Renal cortex interstitium (tissue), 11 donors: Measurements from ENCODE around the gene CREB5. TPM values are rescaled to one million over a fixed set of nuclear protein-coding genes. Genes with fewer than 3 reads are reported as not detected.
"Not testable (repeated sequence)": the region's sequence is repeated elsewhere in the genome, so short reads cannot be mapped to it uniquely, and the experiment has no call there.

Experiments
- DNase-seq, 11 donors: peaks; one replicate each; pipeline ENCODE4 v3.0.0-alpha.2; 2013; ENCODE audit warnings: low read depth in 9 of 11, low spot score in 4 of 11; ENCODE audit errors: extremely low read depth in 1 of 11
- polyA plus RNA-seq, 3 donors: library from polyadenylated mRNA; unstranded; fragments of 120-200 nt; gene quantifications; one replicate each; pipeline ENCODE4 v1.2.1, GENCODE V29; 2013; ENCODE audit not compliant: insufficient read length in 3 of 3

CREB5 gene
- polyA plus RNA-seq, 3 donors = 10.3 to 15.8 (median 11.9) TPM

DNA sequence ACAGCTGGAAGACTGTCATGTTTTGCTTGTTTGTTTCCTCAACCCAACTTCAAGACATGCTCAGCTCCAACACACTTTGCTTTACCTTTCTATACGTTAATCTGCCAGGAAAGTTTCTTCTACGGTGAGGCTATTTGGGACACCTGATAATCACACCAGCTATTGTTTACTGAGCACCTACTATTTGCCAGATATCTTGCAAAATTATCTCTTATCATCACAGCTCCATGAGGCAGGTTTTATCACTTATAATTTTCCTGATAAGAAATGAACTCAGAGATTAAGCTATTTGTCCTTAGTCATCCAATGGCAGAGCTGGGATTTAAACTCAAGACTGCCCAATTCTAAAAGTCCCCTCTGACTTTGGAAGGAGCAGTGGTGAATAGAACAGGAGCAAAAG is 117.4 kb downstream of the CREB5 start:
- DNase-seq = no peak

DNA sequence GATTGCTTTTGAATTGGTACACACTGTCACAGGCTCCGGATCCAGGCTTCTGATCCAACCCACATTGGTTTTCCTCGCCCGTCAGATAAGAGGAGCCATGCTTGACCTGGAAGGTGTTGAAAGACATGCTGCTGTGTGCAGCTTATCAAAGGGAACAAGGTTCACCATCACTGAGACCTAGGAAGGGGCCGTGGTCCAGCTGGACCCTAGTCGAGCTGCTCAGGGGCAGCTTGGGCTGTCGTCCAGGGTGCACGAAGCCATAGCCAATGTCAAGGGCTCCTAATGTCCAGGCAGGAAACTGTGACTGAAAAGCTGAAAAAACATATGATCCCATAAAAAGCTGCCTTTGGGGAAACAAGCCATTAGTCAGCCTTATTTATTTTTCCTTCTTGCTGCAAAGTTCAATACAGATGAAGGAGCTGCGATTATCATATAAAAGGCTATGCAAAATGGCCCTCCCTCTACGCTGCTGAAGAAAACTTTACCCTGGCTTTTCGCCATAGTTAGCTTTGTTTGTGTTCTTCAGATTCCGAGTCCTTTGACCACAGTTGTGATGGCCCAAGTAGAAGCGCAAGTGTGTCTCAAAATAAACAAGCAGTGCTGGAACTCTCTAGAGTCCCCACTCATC is 118.0 kb downstream of the CREB5 start:
- DNase-seq = peak in 10 of 11 donors; percentile 23 to 66 (median 44)

DNA sequence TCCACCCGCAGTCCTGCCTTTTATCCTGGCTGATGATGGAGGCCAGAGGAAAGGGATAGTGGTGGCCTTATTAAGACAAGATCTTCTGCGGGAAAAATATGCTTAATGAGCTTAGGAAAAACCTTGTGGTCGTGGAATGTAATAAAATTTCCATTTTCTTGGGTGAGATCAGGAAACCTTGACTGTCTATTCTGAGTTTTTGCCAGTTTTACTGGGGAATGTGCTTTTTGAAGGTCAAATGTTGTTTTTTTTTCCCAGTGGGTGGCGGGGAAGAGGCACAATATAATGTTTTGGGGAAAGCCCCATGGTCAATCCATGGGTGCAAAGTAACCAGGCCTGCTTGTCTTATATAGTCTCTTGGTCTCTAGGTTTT is 118.5 kb downstream of the CREB5 start:
- no peak for DNase-seq

DNA sequence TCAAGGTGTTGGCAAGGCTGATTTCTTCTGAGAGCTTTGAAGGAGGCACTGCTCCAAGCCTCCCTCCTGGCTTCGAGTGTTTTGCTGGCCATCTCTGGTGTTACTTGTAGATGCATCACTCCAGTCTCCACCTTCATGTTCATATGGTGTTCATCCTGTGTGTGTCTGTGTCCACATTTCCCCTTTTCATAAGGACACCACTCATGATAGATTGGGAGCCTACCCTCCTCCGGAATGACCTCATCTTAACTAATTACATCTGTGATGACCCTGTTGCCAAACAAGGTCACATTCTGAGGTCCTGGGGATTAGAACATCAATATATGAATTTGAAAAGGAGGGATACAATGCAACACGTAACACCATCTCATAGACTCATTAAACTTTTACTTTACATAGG is 119.0 kb downstream of the CREB5 start:
- no peak for DNase-seq

DNA sequence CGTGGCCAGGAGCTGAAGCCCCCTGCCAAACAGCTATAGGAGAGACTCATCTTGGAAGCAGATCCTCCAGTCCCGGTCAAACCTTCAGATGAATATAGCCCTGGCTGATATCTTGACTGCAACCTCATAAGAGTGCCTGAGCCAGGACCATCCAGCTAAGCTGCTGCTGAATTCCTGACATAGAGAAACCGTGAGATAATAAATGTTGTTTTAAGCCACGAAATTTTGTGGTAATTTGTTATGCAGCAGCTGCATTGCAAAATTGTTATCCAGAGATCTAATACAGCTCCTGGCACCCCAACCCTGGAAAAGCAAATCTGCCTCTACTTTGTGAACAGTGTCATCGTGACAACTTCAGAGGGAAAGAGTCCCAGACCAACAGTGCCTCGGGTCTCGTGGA is 119.9 kb downstream of the CREB5 start:
- no peak for DNase-seq

DNA sequence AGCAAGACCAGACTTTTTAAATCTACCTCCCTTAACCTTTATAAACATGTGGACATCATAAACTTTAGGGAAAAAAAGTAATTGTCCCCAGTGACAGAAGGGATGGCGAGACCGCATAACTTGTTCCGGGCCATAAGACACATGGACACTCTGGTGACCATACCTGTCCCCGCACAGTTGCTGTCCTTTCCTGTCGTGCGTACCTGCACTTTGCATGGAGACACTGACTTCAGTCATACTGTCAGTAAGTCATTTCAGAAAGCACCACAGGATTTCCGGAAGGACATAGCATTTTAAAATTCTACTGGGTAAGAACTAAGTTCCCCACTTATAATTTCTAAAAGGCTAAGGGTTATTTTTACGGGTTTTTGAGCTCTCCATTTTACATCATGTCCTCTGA is 120.9 kb downstream of the CREB5 start:
- DNase-seq = no peak

DNA sequence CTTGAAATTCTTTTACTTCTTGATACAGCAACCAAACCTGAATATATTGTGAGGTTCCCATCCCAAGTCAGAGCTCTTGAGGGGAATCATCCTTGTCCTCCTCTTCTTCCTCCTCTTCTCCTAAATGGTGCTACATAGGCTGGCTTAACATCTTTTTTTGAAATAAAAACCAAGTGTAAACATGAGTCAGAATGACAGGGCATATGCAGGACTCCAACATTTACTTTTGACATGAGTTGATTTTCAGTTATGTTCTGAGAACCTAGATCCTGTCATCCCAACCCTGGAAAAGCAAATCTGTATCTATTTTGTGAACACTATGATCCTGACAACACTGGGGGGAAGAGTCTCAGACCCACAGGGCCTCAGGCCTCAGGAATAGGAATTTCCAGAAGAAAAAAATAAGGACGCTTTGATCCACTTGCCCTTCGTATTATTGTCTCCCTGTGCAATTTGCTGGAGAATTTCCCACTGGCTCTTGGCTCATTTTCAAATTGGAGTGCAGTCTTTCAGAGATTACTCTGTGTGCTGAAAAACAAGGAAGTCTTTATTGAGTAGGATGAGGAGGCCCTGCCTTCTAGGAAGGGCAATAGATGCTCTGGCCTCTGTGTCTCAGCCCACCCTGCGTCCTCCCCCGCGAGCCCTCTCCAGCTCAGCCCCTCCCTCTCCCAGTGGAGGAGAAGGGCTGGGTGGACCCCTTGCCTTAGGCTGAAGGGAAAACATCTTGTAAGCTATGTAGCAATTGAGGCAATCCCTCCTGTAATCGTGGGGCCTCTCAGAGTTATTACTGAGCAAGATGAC is 121.6 kb downstream of the CREB5 start:
- DNase-seq = no peak

DNA sequence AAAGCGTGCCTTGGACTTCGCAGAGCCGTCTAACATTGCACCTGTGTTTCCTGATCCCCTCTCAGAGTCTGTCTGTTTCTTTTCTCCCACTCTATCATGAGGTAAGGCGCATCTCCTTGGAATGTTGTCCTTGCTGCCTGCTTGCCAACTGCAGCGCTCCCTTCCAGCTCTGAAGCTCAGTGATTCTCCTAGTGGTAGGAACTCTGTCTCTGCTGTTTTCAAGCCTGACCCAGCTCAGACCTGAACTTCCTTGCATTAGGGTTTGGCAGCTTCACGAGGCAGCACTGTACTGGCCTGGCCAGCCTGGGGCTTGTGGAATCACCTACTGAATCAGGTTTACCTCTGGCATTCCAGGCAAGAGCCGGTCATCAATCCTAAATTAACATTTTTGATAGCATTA is 123.9 kb downstream of the CREB5 start:
- no peak for DNase-seq

DNA sequence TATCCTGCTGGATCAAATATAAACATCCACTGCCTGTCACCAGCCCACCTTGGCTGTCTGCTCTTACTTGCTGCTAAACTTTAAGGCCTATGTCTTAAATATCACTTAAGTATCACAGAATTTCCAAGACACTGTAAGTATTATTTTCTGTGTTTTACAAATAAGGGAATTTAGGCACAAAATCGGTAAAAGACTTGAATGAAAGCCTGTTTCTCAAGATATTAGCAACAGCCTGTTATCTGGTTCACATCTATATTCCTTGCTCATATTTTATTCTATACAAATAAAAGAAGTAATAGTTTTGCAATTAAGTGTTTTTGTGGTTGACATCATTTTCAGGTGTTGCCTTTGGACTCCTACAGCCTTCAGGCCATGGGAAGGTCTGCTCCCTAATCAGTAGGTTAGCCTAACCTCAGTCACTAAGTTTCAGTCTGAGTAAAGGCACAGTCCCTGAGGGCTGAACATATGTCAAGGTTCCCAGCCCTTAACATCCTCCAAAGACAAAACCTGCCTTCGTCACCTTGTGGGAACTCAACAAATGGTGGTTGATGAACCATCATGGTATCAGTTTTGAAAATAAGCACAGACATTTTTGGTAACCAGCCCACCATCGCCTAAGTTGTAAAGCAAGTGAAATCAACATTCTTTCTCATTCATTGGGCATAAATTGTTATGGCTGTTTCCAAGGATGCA is 127.1 kb downstream of the CREB5 start:
- DNase-seq = no peak

DNA sequence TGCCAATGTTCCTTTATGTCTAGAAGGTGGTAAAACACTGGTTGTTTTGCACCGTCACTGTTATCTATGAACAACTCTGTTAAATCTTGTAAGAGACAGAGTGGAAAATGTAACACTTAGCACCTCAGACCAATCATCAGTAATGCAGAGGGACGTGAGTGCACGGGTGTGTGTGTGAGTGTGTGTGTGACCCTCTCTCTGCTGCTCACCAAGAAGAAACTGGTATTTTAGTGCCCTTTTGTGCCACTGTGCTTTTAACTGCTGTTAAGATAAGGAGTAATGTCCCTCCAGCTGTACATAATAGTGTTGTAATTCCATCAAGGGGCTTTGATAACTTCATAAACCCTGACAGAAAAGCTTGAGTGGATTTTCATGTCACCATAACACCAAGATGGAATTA is 130.1 kb downstream of the CREB5 start:
- no peak for DNase-seq

DNA sequence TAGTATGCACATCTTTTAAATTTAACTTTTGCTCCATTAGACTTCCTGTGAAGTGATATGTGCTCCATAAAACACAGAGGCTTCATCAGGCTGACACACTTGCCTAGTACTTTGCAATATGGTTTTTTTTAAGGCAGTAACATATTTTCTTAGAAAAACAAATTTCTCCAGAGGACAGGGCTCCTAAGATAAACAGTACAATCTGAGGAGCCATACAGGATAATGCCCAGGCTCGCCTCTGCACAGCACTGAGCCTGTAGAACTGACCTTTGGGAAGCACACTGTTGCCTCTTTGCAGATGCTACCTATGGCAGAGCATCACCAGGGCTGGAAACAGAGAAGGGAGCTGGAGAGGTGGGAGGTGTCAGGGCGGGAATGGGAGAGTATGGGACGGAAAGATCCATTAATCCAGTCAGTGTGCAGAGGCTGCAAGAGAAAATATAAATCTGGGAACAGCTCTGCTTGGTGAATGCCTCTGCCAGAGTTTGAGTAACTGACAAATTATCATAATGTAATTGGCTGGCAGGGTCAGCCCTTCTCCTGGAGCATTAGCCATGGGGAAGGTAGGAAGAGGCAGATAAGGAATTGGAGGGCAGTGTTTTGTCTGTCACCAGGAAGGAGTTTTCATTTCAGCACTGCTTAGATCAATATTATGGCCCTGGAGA is 132.3 kb downstream of the CREB5 start:
- no peak for DNase-seq

DNA sequence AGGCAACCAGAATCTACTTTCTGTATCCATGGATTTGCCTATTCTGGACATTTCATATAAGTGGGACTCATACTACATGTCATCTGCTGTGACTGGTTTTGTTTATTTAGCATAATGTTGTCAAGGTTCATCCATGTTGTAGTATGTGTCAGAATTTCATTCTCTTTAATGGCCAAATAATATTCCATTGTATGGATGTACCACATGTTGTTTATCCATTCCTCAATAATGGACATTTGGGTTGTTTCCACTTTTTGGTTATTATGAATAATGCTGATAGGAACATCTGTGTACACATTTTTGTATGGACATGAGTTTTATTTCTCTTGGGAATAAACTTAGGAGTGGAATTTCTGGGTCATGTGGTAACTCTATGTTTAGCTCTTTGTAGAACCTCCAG is 133.7 kb downstream of the CREB5 start:
- DNase-seq = no peak

DNA sequence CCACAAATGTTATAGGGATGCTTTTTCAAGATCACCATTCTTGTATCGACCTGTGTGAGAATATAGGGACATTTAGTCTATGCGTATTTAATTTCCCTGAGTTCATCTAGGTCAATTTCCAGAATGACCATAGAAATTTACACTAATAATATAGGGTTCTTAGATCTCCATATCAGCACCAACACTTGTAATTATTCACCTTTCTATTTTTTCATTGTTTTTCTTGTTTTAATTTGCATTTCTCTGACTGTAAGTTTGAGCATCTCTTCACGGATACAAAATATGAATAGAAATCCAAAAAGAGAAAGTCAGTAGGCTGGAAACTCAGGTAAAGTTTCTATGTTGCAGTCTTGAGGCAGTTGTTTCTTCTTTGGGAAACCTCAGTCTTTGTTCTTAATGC is 134.8 kb downstream of the CREB5 start:
- no peak for DNase-seq

DNA sequence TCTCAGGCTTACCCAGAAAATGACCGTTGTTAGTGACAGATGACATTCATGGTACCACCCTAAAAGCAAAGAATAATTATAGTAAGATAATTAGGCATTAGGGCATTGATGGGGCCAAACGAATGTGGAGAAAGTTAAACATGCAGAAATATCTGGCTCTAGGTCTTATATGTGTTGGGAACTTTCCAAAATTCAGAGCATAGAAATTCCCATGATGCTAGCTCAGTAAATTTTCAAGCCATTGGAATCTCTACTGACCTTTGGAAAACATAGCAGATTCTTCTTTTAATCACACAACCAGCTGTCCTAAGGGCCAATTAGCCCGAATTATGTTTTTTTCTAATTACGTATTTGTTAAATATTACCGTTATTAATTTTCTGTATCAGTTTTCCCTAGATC is 136.1 kb downstream of the CREB5 start:
- DNase-seq = no peak

DNA sequence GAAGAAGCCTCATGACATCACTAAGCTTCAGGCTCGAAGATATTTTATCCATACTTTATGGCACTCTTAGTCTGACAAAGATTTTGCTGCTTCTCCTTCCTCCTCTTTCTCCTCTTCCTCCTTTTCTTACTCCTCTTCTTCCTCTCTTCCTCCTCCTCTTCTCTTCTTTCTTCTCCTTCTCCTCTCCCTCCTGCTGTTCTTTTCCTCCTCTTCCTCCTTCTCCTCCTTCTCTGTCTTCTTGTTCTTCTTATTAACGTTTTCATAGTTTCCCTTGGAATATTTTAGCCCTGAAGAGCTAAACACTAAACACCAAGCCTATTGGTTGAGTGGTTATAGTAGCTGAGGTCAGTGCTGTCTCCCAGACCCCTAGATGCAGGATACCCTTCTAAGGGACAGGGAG is 137.7 kb downstream of the CREB5 start:
- DNase-seq = no peak

DNA sequence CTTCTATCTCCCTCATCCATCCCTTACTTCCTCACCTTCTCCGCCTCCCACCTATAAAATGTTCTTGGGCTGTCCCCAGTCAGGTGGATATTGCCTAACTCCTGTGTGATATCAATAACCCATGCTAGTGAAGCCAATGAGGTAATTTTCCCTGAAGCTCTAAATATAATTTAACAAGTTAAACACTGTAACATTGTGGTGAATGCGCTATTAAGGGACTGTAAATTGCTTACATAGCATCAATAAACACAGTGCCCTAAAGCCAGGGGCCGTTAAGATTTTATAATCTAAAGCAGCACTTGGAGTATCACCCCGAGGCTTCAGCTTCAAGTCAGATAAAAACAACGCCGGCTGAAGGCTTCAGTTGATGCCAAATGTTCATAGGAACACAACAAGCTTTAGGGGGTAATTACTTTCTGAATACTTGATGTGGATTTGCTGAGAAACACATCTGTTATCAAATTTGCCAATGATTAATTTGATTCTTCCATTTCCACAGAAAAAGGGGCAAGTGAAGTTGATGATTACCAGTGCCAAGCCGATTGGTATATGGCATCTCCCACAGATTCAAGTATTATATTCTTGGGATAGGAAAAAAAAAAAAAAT is 138.4 kb downstream of the CREB5 start:
- no peak for DNase-seq

DNA sequence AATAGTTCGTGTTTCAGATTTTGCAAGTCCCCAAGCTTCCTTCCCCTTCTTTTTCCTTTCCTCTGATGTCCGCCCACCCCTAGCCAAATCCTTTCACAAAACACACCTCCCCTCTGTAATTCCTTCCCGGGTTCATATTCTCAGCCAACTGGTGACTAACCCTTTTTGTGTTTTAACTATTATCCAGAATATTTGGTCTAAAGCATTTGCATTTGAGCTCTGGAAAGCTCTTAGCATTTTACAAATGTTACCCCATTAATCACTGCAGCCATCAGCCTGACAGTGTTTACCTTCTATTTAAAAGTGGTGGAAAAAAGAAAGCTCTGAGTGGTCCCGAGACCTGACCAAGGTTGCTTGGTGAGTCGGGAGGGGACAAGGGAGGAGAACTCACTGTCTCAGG is 139.0 kb downstream of the CREB5 start:
- DNase-seq = no peak

DNA sequence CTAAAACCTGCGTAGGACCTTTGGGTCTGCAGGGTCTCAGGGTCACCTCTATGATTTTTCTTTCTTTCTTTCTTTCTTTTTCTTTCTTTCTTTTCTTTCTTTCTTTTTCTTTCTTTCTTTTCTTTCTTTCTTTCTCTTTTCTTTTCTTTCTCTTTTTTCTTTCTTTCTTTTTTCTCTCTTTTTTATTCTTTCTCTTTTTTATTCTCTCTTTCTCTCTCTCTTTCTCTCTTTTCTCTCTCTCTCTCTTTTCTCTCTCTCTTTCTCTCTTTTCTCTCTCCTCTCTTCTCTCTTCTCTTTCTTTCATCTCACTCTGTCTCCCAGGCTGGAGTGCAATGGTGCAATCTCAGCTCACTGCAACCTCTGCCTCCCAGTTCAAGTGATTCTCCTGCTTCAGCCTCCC is 139.4 kb downstream of the CREB5 start:
- DNase-seq = not testable (repeated sequence)

DNA sequence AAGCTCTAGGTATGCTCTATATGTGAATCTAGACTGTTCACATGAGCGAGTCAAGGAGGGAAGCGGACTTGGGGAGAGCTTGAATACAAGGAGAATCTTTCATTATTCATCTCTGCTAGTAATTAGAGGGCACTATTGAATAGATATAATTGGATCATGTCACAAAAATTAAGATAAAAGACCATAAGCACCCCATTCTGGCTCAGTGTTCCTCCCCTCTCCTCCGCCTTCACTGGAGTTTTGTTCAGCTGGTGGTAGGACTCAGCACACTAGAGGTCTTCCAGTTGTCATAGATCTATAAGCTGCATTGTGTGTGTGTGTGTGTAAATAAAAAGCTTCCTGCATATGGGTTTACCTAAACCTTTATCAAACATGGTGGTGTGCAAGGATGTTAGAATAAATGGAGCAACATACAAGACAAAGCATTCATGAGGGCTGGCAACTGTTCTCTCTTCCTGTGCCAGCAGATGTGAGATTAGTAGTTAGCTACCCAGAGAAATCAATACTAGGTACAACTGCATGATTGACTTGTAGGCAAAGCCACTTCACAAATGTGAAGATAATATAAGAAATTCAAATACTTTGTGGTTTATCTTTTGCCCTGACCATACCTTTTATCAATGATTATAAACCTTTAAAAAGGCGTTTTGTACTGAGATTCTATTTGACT is 142.6 kb downstream of the CREB5 start:
- no peak for DNase-seq
